Activated naive CD8-positive, alpha-beta T cell treated with anti-CD3 and anti-CD28 coated beads, Interleukin-2, amount 10 ng/mL, durations not matched to agents 7 days and 5 days (primary cell): Measurements from ENCODE around the gene MAST4. TPM values are rescaled to one million over a fixed set of nuclear protein-coding genes. Genes with fewer than 3 reads are reported as not detected.

Experiments
- ATAC-seq: fragments of 150-1000 bp; cut with Tn5 transposase; one replicate; pipeline ENCODE4 v1.10.0; 2021; ENCODE audit warnings: low read depth, moderate library complexity
- POLR2A ChIA-PET: fragments of 350-600 bp; sonication (Branson Sonifier 250); formaldehyde crosslinking; loops from one replicate; lab custom pipeline; 2021; ENCODE audit warnings: antibody characterized with exemption; lab: Charles Lee
- DNase-seq: peaks from one replicate; pipeline ENCODE4 v3.0.0; 2021
- H3K27ac Mint-ChIP-seq: one replicate; pipeline ENCODE4 v1.8.0; 2022; ENCODE audit warnings: mild to moderate bottlenecking, mixed read lengths
- H3K27me3 Mint-ChIP-seq: one replicate; pipeline ENCODE4 v1.8.0; 2022; ENCODE audit warnings: mild to moderate bottlenecking, moderate library complexity, mixed read lengths
- H3K36me3 Mint-ChIP-seq: one replicate; pipeline ENCODE4 v1.8.0; 2021; ENCODE audit warnings: mild to moderate bottlenecking, mixed read lengths
- H3K4me1 Mint-ChIP-seq: one replicate; pipeline ENCODE4 v1.8.0; 2021; ENCODE audit warnings: mixed read lengths
- H3K4me3 Mint-ChIP-seq: one replicate; pipeline ENCODE4 v1.8.0; 2022; ENCODE audit warnings: mild to moderate bottlenecking, moderate library complexity, mixed read lengths
- H3K9me3 Mint-ChIP-seq: one replicate; pipeline ENCODE4 v1.8.0; 2021; ENCODE audit warnings: mixed read lengths
- total RNA-seq, 2 experiments: library from RNA; stranded (reverse); gene quantifications; one replicate each; pipeline ENCODE4 v1.2.3, GENCODE V29; 2021

MAST4 gene
- total RNA-seq, 2 experiments from 2014 or later: 13.4 to 14.3 TPM

DNA sequence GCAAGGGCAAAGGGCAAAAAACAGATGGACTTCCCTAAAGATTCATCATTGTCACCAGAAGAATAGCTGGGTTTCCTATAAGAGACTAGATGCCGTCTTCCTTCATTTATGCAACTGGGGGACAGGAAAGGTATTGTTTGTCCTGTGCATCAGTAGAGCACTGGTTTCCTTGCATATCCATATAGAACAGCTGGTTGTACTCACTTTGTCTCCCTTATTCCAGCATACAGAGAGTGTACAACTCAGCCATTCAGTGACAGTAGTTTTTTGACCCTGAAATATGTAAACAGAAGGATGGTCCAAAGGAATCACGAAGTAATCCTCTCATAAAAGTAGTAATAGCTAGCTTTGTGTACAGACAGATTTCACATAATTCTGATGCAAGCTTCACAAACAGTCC is 22.5 kb upstream of the MAST4 start:
- H3K9me3 Mint-ChIP-seq: no peaks in the 10 kb centered on the region
- no peaks in the 10 kb centered on the region for H3K36me3 Mint-ChIP-seq
- no peak overlapping the region for H3K27ac Mint-ChIP-seq
- H3K4me3 Mint-ChIP-seq: no peak overlapping the region
- peaks cover 15% of the 10 kb centered on the region for H3K27me3 Mint-ChIP-seq
- ATAC-seq: no peak
- POLR2A ChIA-PET: no interaction called here
- no peak for DNase-seq
- peaks cover 3% of the 10 kb centered on the region for H3K4me1 Mint-ChIP-seq

DNA sequence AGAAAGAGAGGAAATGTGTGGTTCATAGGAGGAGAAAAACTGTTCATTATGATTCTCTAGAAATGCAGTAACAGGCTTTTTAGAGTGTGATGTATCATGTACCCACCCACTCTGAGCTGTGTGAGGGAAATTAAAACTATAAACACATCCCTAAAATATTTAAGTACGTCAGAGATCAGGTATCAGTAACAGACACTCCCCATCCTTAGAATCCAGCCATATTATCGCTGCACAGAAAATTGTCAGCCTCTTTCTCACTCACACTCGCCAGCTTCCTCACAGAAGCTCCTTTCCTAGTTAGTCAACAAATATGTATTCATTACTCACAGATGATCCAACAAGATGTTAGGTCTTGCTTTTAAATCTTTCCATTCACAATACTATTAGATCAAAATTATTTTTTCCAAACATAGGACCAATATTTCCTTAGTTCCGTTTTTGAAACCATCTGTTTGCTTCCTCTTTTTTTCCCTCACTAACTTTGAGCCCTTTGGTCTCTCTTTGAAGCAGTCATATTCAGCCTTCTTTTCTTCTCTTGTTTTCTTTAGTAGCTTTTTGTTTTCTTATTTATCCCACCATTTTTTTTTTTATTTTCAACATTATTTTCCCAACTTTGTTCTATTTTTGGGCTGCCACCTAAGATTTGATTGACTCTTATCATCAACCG is 13.6 kb upstream of the MAST4 start:
- Mint-ChIP-seq H3K27ac (no peak overlapping the region), H3K4me3 (no peak overlapping the region), H3K36me3 (no peaks in the 10 kb centered on the region), H3K27me3 (peaks cover 43% of the 10 kb centered on the region), H3K9me3 (no peaks in the 10 kb centered on the region), H3K4me1 (no peaks in the 10 kb centered on the region)
- POLR2A ChIA-PET: no interaction called here
- ATAC-seq (no peak), DNase-seq (no peak)

GRCh38 chr5:66585291-66585690 is 10.9 kb upstream of the MAST4 start:
- Mint-ChIP-seq H3K4me1 (no peaks in the 10 kb centered on the region), H3K36me3 (no peaks in the 10 kb centered on the region), H3K4me3 (no peak overlapping the region), H3K27me3 (peaks cover 36% of the 10 kb centered on the region), H3K27ac (no peak overlapping the region), H3K9me3 (no peaks in the 10 kb centered on the region)
- POLR2A ChIA-PET: no interaction called here
- DNase-seq: no peak
- ATAC-seq: no peak

DNA sequence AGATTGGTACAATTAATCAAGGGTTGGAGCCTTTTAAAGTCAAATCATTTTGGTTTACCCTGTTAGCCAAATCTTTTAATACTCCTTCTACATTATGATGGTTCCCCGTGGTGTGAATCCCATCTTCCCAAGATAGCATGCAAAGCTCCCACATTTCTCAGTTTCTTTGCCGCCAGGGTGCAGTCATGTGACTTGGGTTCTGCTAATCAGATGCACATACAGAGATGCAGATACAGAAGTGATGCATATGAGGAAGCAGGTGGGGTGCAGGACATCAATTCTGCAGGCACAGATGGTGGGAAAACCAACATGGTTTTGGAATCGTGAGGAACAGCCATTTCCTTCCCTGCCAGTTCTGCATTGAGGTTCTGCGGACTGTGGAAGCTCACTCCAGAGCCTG is 8.4 kb upstream of the MAST4 start:
- Mint-ChIP-seq H3K27ac (no peak overlapping the region), H3K4me1 (no peaks in the 10 kb centered on the region), H3K9me3 (no peaks in the 10 kb centered on the region), H3K36me3 (no peaks in the 10 kb centered on the region), H3K4me3 (no peak overlapping the region), H3K27me3 (peaks cover 34% of the 10 kb centered on the region)
- no peak for DNase-seq
- ATAC-seq: no peak
- POLR2A ChIA-PET: no interaction called here

GRCh38 chr5:66596636-66597182 is 516 bp downstream of the MAST4 start:
- ATAC-seq: peak; percentile 12
- POLR2A ChIA-PET: no interaction called here
- peak; percentile 41 for DNase-seq
- peak overlapping the region; percentile 83 for H3K4me3 Mint-ChIP-seq
- H3K27me3 Mint-ChIP-seq: peaks cover 67% of the 10 kb centered on the region
- no peaks in the 10 kb centered on the region for H3K9me3 Mint-ChIP-seq
- peaks cover 19% of the 10 kb centered on the region for H3K4me1 Mint-ChIP-seq
- H3K36me3 Mint-ChIP-seq: no peaks in the 10 kb centered on the region
- no peak overlapping the region for H3K27ac Mint-ChIP-seq

- ATAC-seq: no peak
- DNase-seq: peak; percentile 43
- no peaks in the 10 kb centered on the region for H3K36me3 Mint-ChIP-seq
- H3K4me3 Mint-ChIP-seq: peak overlapping the region; percentile 83
- H3K27me3 Mint-ChIP-seq: peaks cover 63% of the 10 kb centered on the region
- H3K27ac Mint-ChIP-seq: no peak overlapping the region
- POLR2A ChIA-PET: no interaction called here
- no peaks in the 10 kb centered on the region for H3K9me3 Mint-ChIP-seq
- peaks cover 19% of the 10 kb centered on the region for H3K4me1 Mint-ChIP-seq
These were observed 1.1 kb downstream of the MAST4 start for GRCh38 chr5:66597183-66597757.

DNA sequence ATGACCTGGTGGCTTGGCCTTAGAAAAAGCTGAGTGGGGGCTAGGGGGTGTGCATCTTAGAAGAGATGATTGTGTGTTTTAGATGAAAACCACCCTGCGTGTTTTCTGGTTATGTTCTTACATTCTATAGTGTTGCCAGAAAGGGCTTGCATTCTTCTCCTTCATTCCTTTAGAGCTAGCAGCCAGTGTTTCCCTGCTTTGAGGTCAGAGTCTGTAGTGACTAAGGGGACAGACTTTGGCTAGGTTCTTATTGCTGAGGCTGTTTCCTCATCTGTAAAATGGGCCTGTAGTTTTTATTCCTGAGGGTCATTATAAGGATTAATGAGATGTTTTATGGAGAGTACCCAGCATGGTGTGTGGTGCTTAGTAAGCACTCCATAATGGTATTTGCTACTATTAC is 6.4 kb downstream of the MAST4 start:
- POLR2A ChIA-PET: no interaction called here
- Mint-ChIP-seq H3K4me1 (peaks cover 12% of the 10 kb centered on the region), H3K36me3 (no peaks in the 10 kb centered on the region), H3K27me3 (peaks cover 47% of the 10 kb centered on the region), H3K4me3 (no peak overlapping the region), H3K9me3 (no peaks in the 10 kb centered on the region), H3K27ac (no peak overlapping the region)
- DNase-seq (no peak), ATAC-seq (no peak)

- no peak overlapping the region for H3K27ac Mint-ChIP-seq
- POLR2A ChIA-PET: no interaction called here
- H3K4me3 Mint-ChIP-seq: no peak overlapping the region
- H3K27me3 Mint-ChIP-seq: peaks cover 46% of the 10 kb centered on the region
- DNase-seq (no peak), ATAC-seq (no peak)
- H3K9me3 Mint-ChIP-seq: no peaks in the 10 kb centered on the region
- H3K36me3 Mint-ChIP-seq: no peaks in the 10 kb centered on the region
- H3K4me1 Mint-ChIP-seq: peaks cover 8% of the 10 kb centered on the region
These were observed 7.0 kb downstream of the MAST4 start for GRCh38 chr5:66603164-66603563.

DNA sequence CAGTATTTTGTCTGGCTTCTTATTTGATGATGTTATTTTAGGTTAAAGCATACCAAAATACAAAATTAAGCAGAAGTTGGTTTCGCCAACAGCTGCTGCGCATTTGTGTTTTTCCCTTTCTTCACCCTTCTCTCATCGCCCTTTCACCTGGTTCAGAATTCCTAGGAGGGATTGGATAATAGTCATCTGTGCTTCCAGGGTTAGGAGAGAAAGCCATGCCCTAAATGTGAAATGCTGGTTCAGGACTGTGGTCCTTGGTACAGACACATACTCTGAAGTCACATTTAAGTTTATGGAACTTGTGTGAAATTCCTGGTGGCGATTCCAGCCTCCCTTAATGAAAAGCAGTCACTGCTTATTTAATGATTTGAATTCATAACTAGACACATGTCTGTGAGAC is 7.7 kb downstream of the MAST4 start:
- POLR2A ChIA-PET: no interaction called here
- H3K36me3 Mint-ChIP-seq: no peaks in the 10 kb centered on the region
- DNase-seq: no peak
- no peaks in the 10 kb centered on the region for H3K9me3 Mint-ChIP-seq
- no peak overlapping the region for H3K4me3 Mint-ChIP-seq
- no peak for ATAC-seq
- peaks cover 40% of the 10 kb centered on the region for H3K27me3 Mint-ChIP-seq
- peaks cover 3% of the 10 kb centered on the region for H3K4me1 Mint-ChIP-seq
- H3K27ac Mint-ChIP-seq: no peak overlapping the region

DNA sequence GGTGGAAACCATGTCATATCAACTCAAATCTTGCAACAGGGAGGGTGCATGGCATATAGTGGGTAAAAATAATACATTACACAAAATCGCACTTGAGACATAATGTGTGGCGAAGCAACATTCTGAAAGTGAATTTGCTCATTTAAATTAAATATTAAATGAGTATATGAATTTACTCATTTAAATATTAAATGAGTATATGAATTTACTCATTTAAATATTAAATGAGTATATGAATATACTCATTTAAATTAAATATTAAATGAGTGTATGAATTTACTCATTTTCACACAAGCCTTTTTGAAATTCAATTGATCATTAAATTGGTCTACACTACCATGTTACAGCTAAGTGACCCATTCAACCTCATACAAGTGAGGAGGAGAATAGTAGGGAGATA is 10.5 kb downstream of the MAST4 start:
- H3K4me3 Mint-ChIP-seq: no peak overlapping the region
- DNase-seq (no peak), ATAC-seq (no peak)
- H3K9me3 Mint-ChIP-seq: no peaks in the 10 kb centered on the region
- POLR2A ChIA-PET: no interaction called here
- H3K4me1 Mint-ChIP-seq: no peaks in the 10 kb centered on the region
- no peak overlapping the region for H3K27ac Mint-ChIP-seq
- no peaks in the 10 kb centered on the region for H3K36me3 Mint-ChIP-seq
- peaks cover 47% of the 10 kb centered on the region for H3K27me3 Mint-ChIP-seq

DNA sequence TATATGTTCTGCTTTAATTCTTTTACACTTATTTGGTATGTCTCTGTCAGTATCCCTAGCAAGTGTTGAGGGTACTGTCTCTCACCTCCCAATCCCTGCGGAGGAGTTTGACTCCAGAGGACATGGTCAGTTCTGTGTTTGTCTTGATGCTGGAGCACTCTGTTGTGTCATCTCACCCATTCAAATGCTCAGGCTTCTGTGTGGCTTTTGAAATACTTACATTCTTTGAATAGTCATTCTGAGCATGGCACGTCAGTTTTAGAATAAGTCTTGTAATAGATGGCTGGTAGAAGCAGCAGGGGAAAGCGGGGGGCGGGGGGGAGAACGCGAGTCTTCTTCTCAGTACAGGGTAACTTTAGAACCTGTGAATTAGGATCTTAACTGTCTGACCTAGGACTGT is 12.3 kb downstream of the MAST4 start:
- Mint-ChIP-seq H3K4me1 (peaks cover 3% of the 10 kb centered on the region), H3K27me3 (peaks cover 50% of the 10 kb centered on the region), H3K9me3 (no peaks in the 10 kb centered on the region), H3K4me3 (no peak overlapping the region), H3K36me3 (no peaks in the 10 kb centered on the region), H3K27ac (no peak overlapping the region)
- DNase-seq (no peak), ATAC-seq (no peak)
- POLR2A ChIA-PET: no interaction called here

- Mint-ChIP-seq H3K4me3 (no peak overlapping the region), H3K27ac (no peak overlapping the region), H3K36me3 (no peaks in the 10 kb centered on the region), H3K9me3 (no peaks in the 10 kb centered on the region), H3K4me1 (peaks cover 3% of the 10 kb centered on the region), H3K27me3 (peaks cover 45% of the 10 kb centered on the region)
- POLR2A ChIA-PET: interaction anchor here (0.6 kb wide), 1 partner anchor 342 kb away, joined by 3 read pairs; no protein-coding TSS in a partner anchor
- DNase-seq (no peak), ATAC-seq (no peak)
These were observed 13.4 kb downstream of the MAST4 start for GRCh38 chr5:66609615-66610014.

GRCh38 chr5:66612226-66612625 is 16.0 kb downstream of the MAST4 start:
- peaks cover 5% of the 10 kb centered on the region for H3K4me1 Mint-ChIP-seq

GRCh38 chr5:66615136-66615535 is 18.9 kb downstream of the MAST4 start:
- Mint-ChIP-seq H3K4me1 (peaks cover 15% of the 10 kb centered on the region), H3K9me3 (no peaks in the 10 kb centered on the region), H3K27me3 (peaks cover 18% of the 10 kb centered on the region), H3K4me3 (no peak overlapping the region), H3K27ac (no peak overlapping the region), H3K36me3 (no peaks in the 10 kb centered on the region)
- ATAC-seq (no peak), DNase-seq (no peak)
- POLR2A ChIA-PET: no interaction called here

More at GRCh38 chr5:66612226-66612625, 16.0 kb downstream of the MAST4 start:
- POLR2A ChIA-PET: no interaction called here
- H3K27me3 Mint-ChIP-seq: peaks cover 37% of the 10 kb centered on the region
- no peak overlapping the region for H3K4me3 Mint-ChIP-seq
- no peak overlapping the region for H3K27ac Mint-ChIP-seq
- ATAC-seq (no peak), DNase-seq (no peak)
- H3K9me3 Mint-ChIP-seq: no peaks in the 10 kb centered on the region
- no peaks in the 10 kb centered on the region for H3K36me3 Mint-ChIP-seq
